HG03575 (cell line): ENCODE results near the gene EIF4A3.
"Not testable (repeated sequence)": the region's sequence is repeated elsewhere in the genome, so short reads cannot be mapped to it uniquely, and the experiment has no call there.

Source experiments
- ATAC-seq: cut with Tn5 transposase; IDR thresholded peaks from one replicate; pipeline ENCODE4 v1.9.1; 2021; ENCODE audit not compliant: unreplicated experiment, insufficient number of reproducible peaks, low FRiP score; ENCODE audit errors: extremely low read depth

EIF4A3 gene

GRCh38 chr17:80176757-80177156, 29.8 kb upstream of the EIF4A3 start:
- ATAC-seq: no peak

- ATAC-seq: no peak
These were observed 27.0 kb upstream of the EIF4A3 start for GRCh38 chr17:80173916-80174315.

- ATAC-seq: no peak
These were observed 26.2 kb upstream of the EIF4A3 start for GRCh38 chr17:80173126-80173525.

- no peak for ATAC-seq
These were observed 24.8 kb upstream of the EIF4A3 start for GRCh38 chr17:80171681-80172080.

- ATAC-seq: no peak
These were observed 23.0 kb upstream of the EIF4A3 start, which contains the start of gene CARD14 for GRCh38 chr17:80169784-80170500. Gene CARD14, plus strand, starts transcription at chr17:80170030. Its CDS starts 11,409 bp downstream, at chr17:80181439.

GRCh38 chr17:80169107-80169506, 22.2 kb upstream of the EIF4A3 start:
- ATAC-seq: no peak

- ATAC-seq: no peak
These were observed 21.4 kb upstream of the EIF4A3 start for GRCh38 chr17:80168371-80168770.

- no peak for ATAC-seq
These were observed 19.5 kb upstream of the EIF4A3 start for GRCh38 chr17:80166446-80166845.

GRCh38 chr17:80164185-80164584, 17.3 kb upstream of the EIF4A3 start:
- no peak for ATAC-seq

- ATAC-seq: no peak
These were observed 16.4 kb upstream of the EIF4A3 start for GRCh38 chr17:80163336-80163735.

GRCh38 chr17:80160536-80160935, 13.6 kb upstream of the EIF4A3 start:
- no peak for ATAC-seq

- no peak for ATAC-seq
These were observed 11.9 kb upstream of the EIF4A3 start for GRCh38 chr17:80158846-80159245.

- ATAC-seq: not testable (repeated sequence)
These were observed 8.7 kb upstream of the EIF4A3 start for GRCh38 chr17:80155600-80155999.

GRCh38 chr17:80154166-80154565, 7.2 kb upstream of the EIF4A3 start:
- no peak for ATAC-seq

GRCh38 chr17:80153004-80153403, 6.1 kb upstream of the EIF4A3 start:
- ATAC-seq: peak; percentile 46

- no peak for ATAC-seq
These were observed 5.3 kb upstream of the EIF4A3 start for GRCh38 chr17:80152081-80152702.

GRCh38 chr17:80151333-80151732, 4.4 kb upstream of the EIF4A3 start:
- ATAC-seq: no peak

- no peak for ATAC-seq
These were observed 550 bp downstream of the EIF4A3 start for GRCh38 chr17:80146121-80147034.
